ENCODE measurements around the gene CC2D2A.
"Not testable (repeated sequence)": the region's sequence is repeated elsewhere in the genome, so short reads cannot be mapped to it uniquely, and the experiment has no call there.

The CC2D2A gene

DNA sequence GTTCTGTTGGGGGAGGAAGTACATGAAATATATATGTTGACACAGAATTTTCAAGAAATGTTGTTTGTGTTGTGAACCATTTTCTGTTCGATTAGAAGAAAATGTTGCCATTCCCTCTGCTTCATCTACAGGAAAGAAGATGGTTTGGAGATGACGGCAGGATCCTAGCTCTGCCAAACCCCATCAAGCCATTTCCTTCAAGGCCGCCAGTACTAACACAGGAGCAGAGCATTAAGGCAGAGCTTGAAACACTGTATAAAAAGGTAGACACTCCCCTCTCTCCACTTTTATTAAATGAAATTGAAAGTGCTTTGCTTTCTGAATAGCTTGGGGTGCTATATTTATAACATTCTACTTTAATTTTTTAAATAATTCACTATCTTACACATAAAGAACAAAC lies 46.8 kb downstream of the CC2D2A start:
- DNase-seq (ENCODE audit: low read depth) = no peak

- not testable (repeated sequence) for DNase-seq (ENCODE audit: low read depth)
Measured at GRCh38 chr4:15517681-15518080, 48.0 kb downstream of the CC2D2A start.

DNA sequence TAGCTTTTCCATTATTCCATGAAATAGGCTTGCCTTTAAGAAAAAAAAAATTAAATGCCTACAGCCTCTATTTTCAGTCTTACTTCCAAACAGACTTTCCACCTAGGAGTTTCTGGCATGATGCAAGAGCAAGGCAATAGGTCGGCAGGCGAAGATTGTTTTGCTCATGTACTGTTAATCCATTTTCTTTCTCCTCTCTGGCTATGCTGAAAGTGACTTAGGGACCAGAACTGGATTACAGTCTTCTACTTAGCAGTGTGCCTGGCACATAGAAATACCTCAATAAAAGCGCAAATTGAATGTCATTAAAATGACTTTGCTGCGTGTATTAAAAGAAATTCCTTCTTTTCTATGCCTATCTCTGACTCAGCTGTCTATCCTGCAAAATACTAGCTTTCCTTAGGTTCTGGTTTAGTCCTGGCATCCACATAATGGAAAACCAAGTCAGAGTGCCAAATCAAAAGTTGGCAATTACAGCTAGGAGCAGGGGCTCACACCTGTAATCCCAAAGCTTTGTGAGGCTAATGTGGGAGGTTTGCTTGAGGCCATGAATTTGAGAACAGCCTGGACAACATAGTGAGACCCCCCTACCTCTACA lies 51.9 kb downstream of the CC2D2A start:
- no peak for DNase-seq (ENCODE audit: low read depth)

DNA sequence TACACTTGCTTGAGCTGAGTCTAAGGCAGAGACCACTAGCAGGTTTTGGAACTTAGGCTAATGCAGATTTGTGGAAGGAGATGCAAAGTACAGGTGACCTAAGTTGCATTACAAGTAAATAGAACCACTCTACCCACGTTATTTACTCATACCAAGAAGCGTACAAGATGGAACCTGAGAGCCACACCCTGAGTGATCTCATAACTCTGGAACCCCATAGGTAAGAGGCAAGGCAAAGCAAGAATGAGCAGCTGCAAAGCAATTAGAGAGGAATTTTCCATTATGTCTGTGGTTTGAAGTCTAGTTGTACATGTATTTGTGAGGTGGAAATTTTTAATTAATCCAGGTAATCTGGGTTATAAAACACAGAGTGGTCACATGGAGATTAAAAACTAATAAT lies 55.4 kb downstream of the CC2D2A start:
- DNase-seq (ENCODE audit: low read depth) = no peak

DNA sequence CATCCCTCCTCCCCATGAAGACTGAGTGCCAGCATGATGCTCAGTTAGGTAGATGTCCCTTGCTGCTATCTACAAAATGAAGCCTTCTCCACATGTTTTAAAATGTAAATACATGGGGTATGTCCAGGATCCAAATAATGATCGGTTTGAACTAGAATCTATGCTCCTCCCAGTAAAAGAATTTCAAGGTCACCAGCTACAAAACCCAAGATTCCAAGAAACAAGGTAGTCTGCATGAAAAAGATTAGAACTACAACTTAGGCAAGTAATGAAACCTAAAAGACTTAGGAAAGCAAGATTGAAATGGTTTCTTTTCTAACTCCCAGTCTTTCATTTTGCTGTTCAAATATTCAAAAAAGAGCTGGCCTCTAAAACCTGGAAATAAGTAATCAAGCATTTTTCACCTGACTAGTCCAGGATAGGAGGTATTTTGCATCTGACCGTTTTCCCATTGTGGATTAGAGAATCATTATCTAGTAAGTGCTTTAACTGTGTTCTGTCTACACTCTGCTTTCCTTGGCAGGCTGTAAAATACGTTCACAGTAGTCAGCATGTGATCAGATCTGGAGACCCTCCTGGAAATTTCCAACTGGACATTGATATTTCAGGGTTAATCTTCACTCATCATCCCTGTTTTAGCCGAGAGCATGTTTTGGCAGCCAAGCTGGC lies 57.4 kb downstream of the CC2D2A start:
- DNase-seq (ENCODE audit: low read depth) = no peak

GRCh38 chr4:15531792-15532191 lies 62.1 kb downstream of the CC2D2A start:
- no peak for DNase-seq (ENCODE audit: low read depth)

- DNase-seq (ENCODE audit: low read depth) = no peak
Measured at GRCh38 chr4:15533817-15534216, 64.1 kb downstream of the CC2D2A start.

DNA sequence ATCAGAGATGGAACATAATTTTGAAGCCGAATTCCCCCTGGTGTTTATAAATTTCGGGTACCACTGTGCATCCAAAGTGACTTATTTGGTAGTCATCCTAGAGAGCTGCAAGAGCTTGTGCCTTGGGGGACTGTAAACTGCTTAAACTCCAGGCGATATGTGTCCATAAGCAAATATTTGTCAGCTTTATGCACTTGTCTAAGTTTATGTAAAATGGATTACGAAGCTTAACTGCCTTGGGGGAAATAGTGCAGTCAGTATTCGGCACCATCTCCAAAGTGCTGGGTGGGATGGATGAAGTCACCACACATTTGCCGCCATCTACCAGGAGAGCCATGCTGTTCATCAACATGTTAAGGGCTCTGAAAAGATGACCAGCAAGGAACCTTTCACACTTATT lies 65.9 kb downstream of the CC2D2A start:
- DNase-seq (ENCODE audit: low read depth) = no peak

GRCh38 chr4:15536552-15537499 lies 67.1 kb downstream of the CC2D2A start:
- no peak for DNase-seq (ENCODE audit: low read depth)

DNA sequence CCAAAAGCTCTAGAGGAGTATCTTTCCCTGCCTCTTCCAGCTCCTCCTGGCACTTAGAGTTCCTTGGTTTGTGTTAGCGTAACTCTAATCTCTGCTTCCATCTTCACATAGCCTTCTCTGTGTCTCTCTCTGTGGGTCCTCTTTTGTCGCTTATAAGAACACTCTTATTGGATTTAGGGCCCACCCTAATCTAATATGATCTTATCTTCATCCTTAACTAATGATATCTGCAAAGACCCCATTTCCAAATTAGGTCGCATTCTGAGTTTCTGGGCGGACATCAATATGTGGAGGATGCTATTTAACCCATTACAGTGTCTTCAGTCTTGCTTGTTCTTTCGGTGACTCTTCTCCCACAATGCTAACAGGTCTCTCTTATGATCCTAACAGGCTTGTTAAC lies 72.3 kb downstream of the CC2D2A start:
- DNase-seq (ENCODE audit: low read depth) = no peak

- DNase-seq (ENCODE audit: low read depth) = no peak
Measured at GRCh38 chr4:15542760-15543159, 73.1 kb downstream of the CC2D2A start.

- DNase-seq (ENCODE audit: low read depth) = no peak
Measured at GRCh38 chr4:15543537-15544247, 74.0 kb downstream of the CC2D2A start.

GRCh38 chr4:15544248-15544729 lies 74.6 kb downstream of the CC2D2A start:
- no peak for DNase-seq (ENCODE audit: low read depth)

DNA sequence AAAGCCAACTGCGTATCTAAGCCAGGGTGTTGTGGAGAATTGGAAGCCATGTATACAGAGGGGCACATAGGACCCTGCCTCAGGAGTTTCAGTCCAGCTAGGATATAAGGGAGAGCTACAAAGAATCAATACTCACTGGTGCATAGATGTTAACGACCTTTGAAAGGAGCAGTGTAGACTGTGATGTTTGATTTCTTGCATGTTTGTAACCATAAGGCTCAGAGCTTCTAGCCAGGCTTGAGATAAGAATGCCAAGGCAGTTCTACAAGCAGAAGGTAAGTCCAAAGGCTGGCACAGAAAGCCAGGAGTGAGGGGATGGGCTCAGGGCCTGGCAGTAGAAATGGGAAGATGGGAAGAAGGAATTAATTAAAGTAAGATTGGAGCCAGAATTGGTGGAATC lies 75.7 kb downstream of the CC2D2A start:
- no peak for DNase-seq (ENCODE audit: low read depth)

DNA sequence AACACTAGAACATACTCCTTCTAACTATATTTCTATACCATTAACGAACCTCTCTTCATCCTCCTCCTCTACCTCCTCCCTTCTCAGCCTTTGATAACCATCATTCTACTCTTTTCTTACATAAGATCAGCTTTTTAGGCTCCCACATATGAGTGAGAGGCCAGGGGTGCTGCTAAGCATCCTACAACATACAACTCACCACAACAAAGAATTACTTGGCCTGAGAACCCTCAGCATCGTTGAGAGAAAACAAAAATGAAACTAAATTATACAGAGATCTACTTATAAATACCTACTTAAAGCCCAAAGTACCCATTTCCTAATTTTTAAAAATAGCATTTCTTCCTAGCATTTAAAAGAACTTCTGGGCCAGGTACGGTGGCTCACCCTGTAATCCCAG lies 77.7 kb downstream of the CC2D2A start:
- no peak for DNase-seq (ENCODE audit: low read depth)

GRCh38 chr4:15550491-15550890 lies 80.8 kb downstream of the CC2D2A start:
- no peak for DNase-seq (ENCODE audit: low read depth)

- no peak for DNase-seq (ENCODE audit: low read depth)
Measured at GRCh38 chr4:15551740-15552446, 82.2 kb downstream of the CC2D2A start.

DNA sequence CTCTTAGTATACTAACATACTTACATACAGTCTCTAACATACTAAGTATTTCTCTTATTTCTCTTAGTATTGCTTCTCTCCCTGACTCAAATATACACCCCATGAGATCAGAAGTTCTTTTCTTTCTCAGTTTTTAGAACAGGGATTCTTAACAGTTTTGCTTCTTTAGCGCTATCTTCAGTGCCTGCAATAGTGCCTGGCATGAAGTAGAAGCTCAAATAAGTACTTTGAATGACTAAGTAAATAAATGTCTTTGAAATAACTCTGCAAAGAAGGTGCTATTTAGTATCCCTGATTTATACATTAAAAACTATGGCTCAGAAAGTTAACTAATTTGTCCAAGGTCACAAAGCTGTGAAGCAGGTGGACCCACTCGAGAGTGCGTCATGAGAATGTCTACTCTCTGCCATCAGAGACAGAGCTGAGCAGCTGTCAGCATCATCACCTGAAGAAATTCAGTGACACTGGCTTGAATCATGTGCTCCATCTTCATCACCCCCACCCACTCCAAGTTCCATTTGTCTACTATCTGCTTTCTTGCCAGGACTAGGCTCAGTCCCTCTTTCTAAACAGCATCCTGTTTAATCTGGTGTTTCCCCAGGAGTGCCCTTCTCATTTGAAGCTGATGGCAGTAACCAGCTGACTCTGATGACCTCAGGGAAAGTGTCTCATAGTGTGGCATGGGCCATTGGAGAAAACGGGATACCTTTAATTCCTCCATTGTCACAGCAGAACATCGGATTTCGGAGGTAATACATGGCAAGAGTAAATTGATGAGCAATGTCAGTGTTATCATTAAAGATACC lies 83.1 kb downstream of the CC2D2A start:
- no peak for DNase-seq (ENCODE audit: low read depth)

DNA sequence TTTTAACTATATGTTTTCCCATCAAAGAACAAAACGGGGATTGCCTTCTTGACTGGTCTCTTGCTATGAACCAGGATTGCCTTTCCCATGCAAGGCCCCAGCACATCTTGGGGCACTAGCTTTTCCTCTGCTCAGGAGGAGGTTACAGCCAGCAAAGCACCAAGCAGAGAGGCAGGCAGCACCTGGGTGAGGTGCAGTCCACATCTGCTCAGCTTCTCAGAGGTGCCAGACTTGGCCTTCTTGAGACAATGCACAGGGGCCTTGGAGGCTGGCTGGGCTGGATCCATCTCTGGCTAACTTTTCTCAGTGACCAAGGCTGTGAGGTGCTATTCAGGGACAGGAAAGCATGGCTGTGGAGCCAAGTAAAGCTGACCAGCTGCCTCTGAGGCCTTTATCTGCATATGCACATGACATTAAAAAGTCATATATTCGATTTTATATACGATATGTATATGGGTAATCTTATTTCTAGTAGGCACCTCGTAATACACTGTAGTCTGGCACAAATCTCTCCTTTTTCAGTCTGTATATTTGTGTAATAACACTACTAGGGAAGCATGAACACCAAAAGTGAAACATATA lies 86.9 kb downstream of the CC2D2A start:
- DNase-seq (ENCODE audit: low read depth) = no peak
